ENCODE data around the gene CTNNA3.

DNA sequence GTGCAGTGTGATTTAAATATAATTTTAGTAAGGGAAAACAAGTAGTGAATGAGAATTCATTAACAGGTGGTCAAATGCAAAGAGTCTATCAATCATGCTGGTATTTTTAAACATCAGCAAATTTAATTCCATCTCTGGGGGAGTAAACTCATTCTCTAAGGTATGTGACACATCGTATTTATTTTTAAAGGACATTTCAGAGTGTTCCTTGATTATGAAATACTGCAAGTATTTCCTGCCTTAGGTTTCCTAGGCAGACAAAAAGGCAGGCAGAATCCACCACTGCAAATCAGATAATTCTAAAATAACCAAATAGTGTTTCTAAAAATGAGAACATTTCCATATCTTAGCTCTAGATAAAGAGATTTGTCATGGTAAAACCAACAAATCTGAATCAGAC is 576.3 kb downstream of the CTNNA3 start:
- TF ChIP-seq, protein P1, sequence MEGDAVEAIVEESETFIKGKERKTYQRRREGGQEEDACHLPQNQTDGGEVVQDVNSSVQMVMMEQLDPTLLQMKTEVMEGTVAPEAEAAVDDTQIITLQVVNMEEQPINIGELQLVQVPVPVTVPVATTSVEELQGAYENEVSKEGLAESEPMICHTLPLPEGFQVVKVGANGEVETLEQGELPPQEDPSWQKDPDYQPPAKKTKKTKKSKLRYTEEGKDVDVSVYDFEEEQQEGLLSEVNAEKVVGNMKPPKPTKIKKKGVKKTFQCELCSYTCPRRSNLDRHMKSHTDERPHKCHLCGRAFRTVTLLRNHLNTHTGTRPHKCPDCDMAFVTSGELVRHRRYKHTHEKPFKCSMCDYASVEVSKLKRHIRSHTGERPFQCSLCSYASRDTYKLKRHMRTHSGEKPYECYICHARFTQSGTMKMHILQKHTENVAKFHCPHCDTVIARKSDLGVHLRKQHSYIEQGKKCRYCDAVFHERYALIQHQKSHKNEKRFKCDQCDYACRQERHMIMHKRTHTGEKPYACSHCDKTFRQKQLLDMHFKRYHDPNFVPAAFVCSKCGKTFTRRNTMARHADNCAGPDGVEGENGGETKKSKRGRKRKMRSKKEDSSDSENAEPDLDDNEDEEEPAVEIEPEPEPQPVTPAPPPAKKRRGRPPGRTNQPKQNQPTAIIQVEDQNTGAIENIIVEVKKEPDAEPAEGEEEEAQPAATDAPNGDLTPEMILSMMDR (IDR thresholded peaks at IDR 0.05; ENCODE audit: poor library complexity, severe bottlenecking): no peak
- TF ChIP-seq POLR2AphosphoS5 (IDR thresholded peaks at IDR 0.05): no peak
